HepG2 (cell line): Measurements from ENCODE around the gene ZFP64. TPM values are rescaled to one million over a fixed set of nuclear protein-coding genes. Genes with fewer than 3 reads are reported as not detected.

Experiments
- ARNT ChIP-seq: fragments of 450-650 bp; IDR thresholded peaks from 2 replicates; pipeline ENCODE4 v1.6.1; 2017
- BCL6 ChIP-seq: IDR thresholded peaks from 2 replicates; pipeline ENCODE4 v1.6.1; 2016; ENCODE audit warnings: missing genetic modification reagents, missing compliant biosample characterization
- CENPBD1 ChIP-seq: sonication (generic); formaldehyde crosslinking; IDR thresholded peaks from 2 replicates; pipeline ENCODE4 v1.8.0; 2022; ENCODE audit warnings: missing genetic modification reagents, low read depth, mild to moderate bottlenecking, borderline replicate concordance
- CERS6 ChIP-seq: sonication (generic); formaldehyde crosslinking; IDR thresholded peaks from 2 replicates; pipeline ENCODE4 v1.5.0; 2020; ENCODE audit warnings: missing genetic modification reagents
- GPN1 ChIP-seq: sonication (generic); formaldehyde crosslinking; IDR thresholded peaks from 2 replicates; pipeline ENCODE4 v1.5.1; 2020; ENCODE audit warnings: missing genetic modification reagents, borderline replicate concordance
- HNRNPUL1 ChIP-seq: fragments of 200-400 bp; formaldehyde crosslinking; IDR thresholded peaks from 2 replicates; pipeline ENCODE4 v1.6.1; 2017; ENCODE audit warnings: low read depth, mild to moderate bottlenecking, low read length, moderate library complexity
- POGK ChIP-seq: sonication (generic); formaldehyde crosslinking; conservative IDR thresholded peaks from 2 replicates; pipeline ENCODE4 v1.8.0; 2022; ENCODE audit warnings: mild to moderate bottlenecking, moderate library complexity, missing genetic modification reagents
- RBAK ChIP-seq: sonication (generic); formaldehyde crosslinking; IDR thresholded peaks from 2 replicates; pipeline ENCODE4 v1.5.1; 2020; ENCODE audit warnings: mild to moderate bottlenecking, missing genetic modification reagents
- RORA ChIP-seq: sonication (generic); formaldehyde crosslinking; IDR thresholded peaks from 2 replicates; pipeline ENCODE4 v1.5.0; 2020; ENCODE audit warnings: mild to moderate bottlenecking, missing genetic modification reagents, moderate library complexity
- SAFB2 ChIP-seq: sonication (generic); formaldehyde crosslinking; IDR thresholded peaks from 2 replicates; pipeline ENCODE4 v1.5.1; 2020; ENCODE audit warnings: missing genetic modification reagents, low read depth, mild to moderate bottlenecking, borderline replicate concordance
- TP53 ChIP-seq: sonication (generic); formaldehyde crosslinking; conservative IDR thresholded peaks from 2 replicates; pipeline ENCODE4 v1.4.0; 2020; ENCODE audit warnings: missing genetic modification reagents
- WIZ ChIP-seq: sonication (generic); formaldehyde crosslinking; IDR thresholded peaks from 2 replicates; pipeline ENCODE4 v1.5.1; 2020; ENCODE audit warnings: mild to moderate bottlenecking, missing genetic modification reagents
- ZNF253 ChIP-seq: sonication (generic); formaldehyde crosslinking; IDR thresholded peaks from 2 replicates; pipeline ENCODE4 v1.8.0; 2022; ENCODE audit warnings: mild to moderate bottlenecking, missing genetic modification reagents, borderline replicate concordance
- ZNF430 ChIP-seq: sonication (generic); formaldehyde crosslinking; IDR thresholded peaks from 2 replicates; pipeline ENCODE4 v1.9.0; 2021; ENCODE audit warnings: mild to moderate bottlenecking, missing genetic modification reagents
- ZNF547 ChIP-seq: sonication (generic); formaldehyde crosslinking; IDR thresholded peaks from 2 replicates; pipeline ENCODE4 v1.5.1; 2020; ENCODE audit warnings: mild to moderate bottlenecking, missing genetic modification reagents
- ZNF567 ChIP-seq: sonication (generic); formaldehyde crosslinking; IDR thresholded peaks from 2 replicates; pipeline ENCODE4 v1.8.1; 2023; ENCODE audit warnings: mild to moderate bottlenecking, missing genetic modification reagents, borderline replicate concordance
- ZNF75D ChIP-seq: sonication (generic); formaldehyde crosslinking; IDR thresholded peaks from 2 replicates; pipeline ENCODE4 v1.8.1; 2023; ENCODE audit warnings: missing genetic modification reagents, mild to moderate bottlenecking, borderline replicate concordance
- ZNF788 ChIP-seq: sonication (generic); formaldehyde crosslinking; IDR thresholded peaks from 2 replicates; pipeline ENCODE4 v1.5.0; 2020; ENCODE audit warnings: mild to moderate bottlenecking, missing genetic modification reagents, borderline replicate concordance
- ZNF878 ChIP-seq: sonication (generic); formaldehyde crosslinking; IDR thresholded peaks from 2 replicates; pipeline ENCODE4 v1.8.1; 2023; ENCODE audit warnings: mild to moderate bottlenecking, missing genetic modification reagents, moderate library complexity
- polyA plus RNA-seq, 8 experiments: library from polyadenylated mRNA; depleted of rRNA in 3 of 8; stranded (reverse) in 7 of 8; unstranded in 1 of 8; fragments of >200 nt; fragmentation: Illumina TruSeq in 4 of 8; extraction: Trizol in 4 of 8; gene quantifications; 2 replicates each; pipeline versions ENCODE4 v1.2.1 to v1.2.3, GENCODE V29; 2011 to 2016; ENCODE audit warnings: low read depth in 4 of 8, missing spikeins in 1 of 8, mixed read lengths in 1 of 8; ENCODE audit not compliant: insufficient read depth in 1 of 8
- total RNA-seq, 5 experiments: library from RNA; depleted of rRNA; stranded (reverse); fragments of >200 nt; fragmentation: Illumina TruSeq; extraction: Trizol; gene quantifications; 2 replicates each; pipeline ENCODE4 v1.2.3, GENCODE V29; 2016; ENCODE audit warnings: low read depth in 1 of 5
- TF ChIP-seq, protein P1 (sequence below): sonication (generic); formaldehyde crosslinking; IDR thresholded peaks from 2 replicates; pipeline ENCODE4 v1.5.0; 2020; ENCODE audit warnings: missing genetic modification reagents
- TF ChIP-seq, protein P2 (sequence below): sonication (generic); formaldehyde crosslinking; IDR thresholded peaks from 2 replicates; pipeline ENCODE4 v1.4.0; 2020; ENCODE audit warnings: missing genetic modification reagents, borderline replicate concordance
- TF ChIP-seq, protein P3 (sequence below): sonication (generic); formaldehyde crosslinking; IDR thresholded peaks from 2 replicates; pipeline ENCODE4 v1.8.0; 2022; ENCODE audit warnings: mild to moderate bottlenecking, missing genetic modification reagents; ENCODE audit not compliant: insufficient replicate concordance

The ZFP64 gene
- total and polyA plus RNA-seq, 2 of the 13 experiments (the other 11 are each of a cell fraction or from before 2014, with no cell fraction given), result 12.0 to 24.3 TPM

GRCh38 chr20:52193886-52194545, 2.4 kb upstream of the ZFP64 start (continued):
- TF ChIP-seq, protein P1, sequence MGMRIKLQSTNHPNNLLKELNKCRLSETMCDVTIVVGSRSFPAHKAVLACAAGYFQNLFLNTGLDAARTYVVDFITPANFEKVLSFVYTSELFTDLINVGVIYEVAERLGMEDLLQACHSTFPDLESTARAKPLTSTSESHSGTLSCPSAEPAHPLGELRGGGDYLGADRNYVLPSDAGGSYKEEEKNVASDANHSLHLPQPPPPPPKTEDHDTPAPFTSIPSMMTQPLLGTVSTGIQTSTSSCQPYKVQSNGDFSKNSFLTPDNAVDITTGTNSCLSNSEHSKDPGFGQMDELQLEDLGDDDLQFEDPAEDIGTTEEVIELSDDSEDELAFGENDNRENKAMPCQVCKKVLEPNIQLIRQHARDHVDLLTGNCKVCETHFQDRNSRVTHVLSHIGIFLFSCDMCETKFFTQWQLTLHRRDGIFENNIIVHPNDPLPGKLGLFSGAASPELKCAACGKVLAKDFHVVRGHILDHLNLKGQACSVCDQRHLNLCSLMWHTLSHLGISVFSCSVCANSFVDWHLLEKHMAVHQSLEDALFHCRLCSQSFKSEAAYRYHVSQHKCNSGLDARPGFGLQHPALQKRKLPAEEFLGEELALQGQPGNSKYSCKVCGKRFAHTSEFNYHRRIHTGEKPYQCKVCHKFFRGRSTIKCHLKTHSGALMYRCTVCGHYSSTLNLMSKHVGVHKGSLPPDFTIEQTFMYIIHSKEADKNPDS (CRISPR knock-in tag), result no peak
- TF ChIP-seq RORA (CRISPR knock-in tag), result no peak
- no peak for TF ChIP-seq ZNF430 (CRISPR knock-in tag)
- no peak for TF ChIP-seq TP53 (CRISPR knock-in tag)
- peak; percentile 11; the same call in 1 of the 2 replicates for TF ChIP-seq ZNF878 (CRISPR knock-in tag)
- no peak for TF ChIP-seq POGK (CRISPR knock-in tag)
- TF ChIP-seq WIZ (CRISPR knock-in tag), result no peak
- no peak for TF ChIP-seq CERS6 (CRISPR knock-in tag)
- TF ChIP-seq ZNF567 (CRISPR knock-in tag), result no peak
- TF ChIP-seq SAFB2 (CRISPR knock-in tag), result no peak
- no peak for TF ChIP-seq GPN1 (CRISPR knock-in tag)
- no peak for TF ChIP-seq ARNT
- TF ChIP-seq ZNF75D (CRISPR knock-in tag), result 0 out of 2 replicates have a peak, but pooled peaks have one; percentile 25
- TF ChIP-seq ZNF253 (CRISPR knock-in tag), result no peak
- TF ChIP-seq, protein P2, sequence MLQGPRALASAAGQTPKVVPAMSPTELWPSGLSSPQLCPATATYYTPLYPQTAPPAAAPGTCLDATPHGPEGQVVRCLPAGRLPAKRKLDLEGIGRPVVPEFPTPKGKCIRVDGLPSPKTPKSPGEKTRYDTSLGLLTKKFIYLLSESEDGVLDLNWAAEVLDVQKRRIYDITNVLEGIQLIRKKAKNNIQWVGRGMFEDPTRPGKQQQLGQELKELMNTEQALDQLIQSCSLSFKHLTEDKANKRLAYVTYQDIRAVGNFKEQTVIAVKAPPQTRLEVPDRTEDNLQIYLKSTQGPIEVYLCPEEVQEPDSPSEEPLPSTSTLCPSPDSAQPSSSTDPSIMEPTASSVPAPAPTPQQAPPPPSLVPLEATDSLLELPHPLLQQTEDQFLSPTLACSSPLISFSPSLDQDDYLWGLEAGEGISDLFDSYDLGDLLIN (CRISPR knock-in tag), result no peak
- 0 out of 2 replicates have a peak, but pooled peaks have one; percentile 33 for TF ChIP-seq ZNF788 (CRISPR knock-in tag)
- TF ChIP-seq, protein P3, sequence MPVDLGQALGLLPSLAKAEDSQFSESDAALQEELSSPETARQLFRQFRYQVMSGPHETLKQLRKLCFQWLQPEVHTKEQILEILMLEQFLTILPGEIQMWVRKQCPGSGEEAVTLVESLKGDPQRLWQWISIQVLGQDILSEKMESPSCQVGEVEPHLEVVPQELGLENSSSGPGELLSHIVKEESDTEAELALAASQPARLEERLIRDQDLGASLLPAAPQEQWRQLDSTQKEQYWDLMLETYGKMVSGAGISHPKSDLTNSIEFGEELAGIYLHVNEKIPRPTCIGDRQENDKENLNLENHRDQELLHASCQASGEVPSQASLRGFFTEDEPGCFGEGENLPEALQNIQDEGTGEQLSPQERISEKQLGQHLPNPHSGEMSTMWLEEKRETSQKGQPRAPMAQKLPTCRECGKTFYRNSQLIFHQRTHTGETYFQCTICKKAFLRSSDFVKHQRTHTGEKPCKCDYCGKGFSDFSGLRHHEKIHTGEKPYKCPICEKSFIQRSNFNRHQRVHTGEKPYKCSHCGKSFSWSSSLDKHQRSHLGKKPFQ (CRISPR knock-in tag), result no peak
- no peak for TF ChIP-seq HNRNPUL1
- TF ChIP-seq BCL6 (CRISPR knock-in tag), result no peak
- no peak for TF ChIP-seq CENPBD1 (CRISPR knock-in tag)
- TF ChIP-seq RBAK, result no peak
- 0 out of 2 replicates have a peak, but pooled peaks have one; percentile 25 for TF ChIP-seq ZNF547 (CRISPR knock-in tag)
